Immature natural killer cell (primary cell): Measurements from ENCODE around the gene SLC50A1. TPM values are rescaled to one million over a fixed set of nuclear protein-coding genes. Genes with fewer than 3 reads are reported as not detected.

Experiments used
- polyA plus RNA-seq, 3 donors: library from polyadenylated mRNA; unstranded; fragments of 300-500 nt; fragmentation: Illumina TruSeq; gene quantifications; one replicate each; pipeline ENCODE4 v1.2.3, GENCODE V29; 2021

SLC50A1 gene
- polyA plus RNA-seq, 3 donors from 2014 or later, result 59.5 to 120 (median 93.0) TPM

Other genes with a start within 250 kb of the SLC50A1 start
- gene PMVK, start 199.1 kb upstream of the SLC50A1 start, polyA plus RNA-seq, result 10 to 100 TPM; 52.5 to 53.8 (median 53.6) TPM
- 100 to 1,000 TPM in 1 of 3 donors, 10 to 100 TPM in 2; 45.1 to 117 (median 94.6) TPM for gene PBXIP1, start 179.8 kb upstream of the SLC50A1 start, polyA plus RNA-seq
- 10 to 100 TPM; 15.0 to 39.1 (median 15.4) TPM for gene PYGO2, start 174.1 kb upstream of the SLC50A1 start, polyA plus RNA-seq
- gene SHC1, start 165.1 kb upstream of the SLC50A1 start, polyA plus RNA-seq, result 10 to 100 TPM; 32.3 to 49.4 (median 42.5) TPM
- 10 to 100 TPM; 59.5 to 82.7 (median 67.5) TPM for gene CKS1B, start 161.2 kb upstream of the SLC50A1 start, polyA plus RNA-seq
- gene FLAD1, start 152.5 kb upstream of the SLC50A1 start, polyA plus RNA-seq, result 10 to 100 TPM; 40.9 to 99.7 (median 41.7) TPM
- not detected for gene LENEP, start 142.3 kb upstream of the SLC50A1 start, polyA plus RNA-seq
- 1 to 10 TPM in 2 of 3 donors, under 1 TPM in 1; 0.96 to 3.3 (median 1.8) TPM for gene ZBTB7B, start 133.1 kb upstream of the SLC50A1 start, polyA plus RNA-seq
- gene DCST2, start 102.1 kb upstream of the SLC50A1 start, polyA plus RNA-seq, result not detected
- not detected for gene DCST1, start 102.0 kb upstream of the SLC50A1 start, polyA plus RNA-seq
- 10 to 100 TPM; 10.4 to 27.1 (median 24.3) TPM for gene ADAM15, start 84.5 kb upstream of the SLC50A1 start, polyA plus RNA-seq
- 1 to 10 TPM; 1.1 to 3.0 (median 2.6) TPM for gene EFNA4, start 72.1 kb upstream of the SLC50A1 start, polyA plus RNA-seq
- 1 to 10 TPM in 1 of 3 donors, under 1 TPM in 2; 0.70 to 2.3 (median 0.94) TPM for gene EFNA3, start 57.0 kb upstream of the SLC50A1 start, polyA plus RNA-seq
- gene EFNA1, start 8.0 kb upstream of the SLC50A1 start, polyA plus RNA-seq, result 1 to 10 TPM in 2 of 3 donors, under 1 TPM in 1; 0.64 to 4.0 (median 1.1) TPM
- gene DPM3, start 4.7 kb downstream of the SLC50A1 start, polyA plus RNA-seq, result 100 to 1,000 TPM; 103 to 274 (median 126) TPM
- gene KRTCAP2, start 37.5 kb downstream of the SLC50A1 start, polyA plus RNA-seq, result 100 to 1,000 TPM; 396 to 465 (median 435) TPM
- under 1 TPM in 1 of 3 donors, not detected in 2; 0.43 TPM for gene TRIM46, start 38.0 kb downstream of the SLC50A1 start, polyA plus RNA-seq
- 1 to 10 TPM in 2 of 3 donors, not detected in 1; 1.3 to 1.8 TPM for gene THBS3, start 72.0 kb downstream of the SLC50A1 start, polyA plus RNA-seq
- 10 to 100 TPM; 51.1 to 62.6 (median 55.1) TPM for gene MTX1, start 72.8 kb downstream of the SLC50A1 start, polyA plus RNA-seq
- 1 to 10 TPM in 1 of 3 donors, under 1 TPM in 2; 0.64 to 1.3 (median 0.79) TPM for gene ENTREP3, start 119.6 kb downstream of the SLC50A1 start, polyA plus RNA-seq
- 100 to 1,000 TPM; 101 to 182 (median 140) TPM for gene SCAMP3, start 126.5 kb downstream of the SLC50A1 start, polyA plus RNA-seq
- 10 to 100 TPM in 1 of 3 donors, 1 to 10 TPM in 2; 5.8 to 15.6 (median 6.2) TPM for gene CLK2, start 137.7 kb downstream of the SLC50A1 start, polyA plus RNA-seq
- under 1 TPM in 1 of 3 donors, not detected in 2; 0.52 TPM for gene HCN3, start 141.6 kb downstream of the SLC50A1 start, polyA plus RNA-seq
- not detected for gene PKLR, start 165.6 kb downstream of the SLC50A1 start, polyA plus RNA-seq
- 100 to 1,000 TPM; 173 to 279 (median 206) TPM for gene FDPS, start 173.0 kb downstream of the SLC50A1 start, polyA plus RNA-seq
- 10 to 100 TPM in 2 of 3 donors, 1 to 10 TPM in 1; 9.2 to 21.3 (median 18.1) TPM for gene RUSC1, start 185.0 kb downstream of the SLC50A1 start, polyA plus RNA-seq